Aorta (tissue), 5 donors: ENCODE measurements around the gene AP1S3. TPM values are rescaled to one million over a fixed set of nuclear protein-coding genes. Genes with fewer than 3 reads are reported as not detected.

Experiments used
- ATAC-seq: fragments of 200-7000 bp; cut with Tn5 transposase; one replicate; pipeline ENCODE4 v1.9.1; 2022; ENCODE audit warnings: moderate library complexity; ENCODE audit not compliant: low FRiP score
- DNase-seq, 2 donors: peaks; one replicate each; pipeline ENCODE4 v3.0.0-alpha.2; 2020
- H3K27ac ChIP-seq, 2 donors: one replicate each; pipeline ENCODE4 v1.5.1; 2013; ENCODE audit warnings: low read length in 2 of 2, mild to moderate bottlenecking in 2 of 2, moderate library complexity in 2 of 2, control low read depth in 1 of 2, inconsistent platforms in 1 of 2, low read depth in 1 of 2
- H3K27me3 ChIP-seq, 2 donors: one replicate each; pipeline ENCODE4 v1.6.1; 2013; ENCODE audit warnings: control low read depth in 1 of 2, low read length in 1 of 2, mild to moderate bottlenecking in 1 of 2, moderate library complexity in 1 of 2; ENCODE audit not compliant: insufficient read depth in 2 of 2, control insufficient read depth in 1 of 2
- H3K36me3 ChIP-seq, 2 donors: one replicate each; pipeline ENCODE4 v1.6.1; 2013; ENCODE audit warnings: control low read depth in 1 of 2, low read length in 1 of 2, mild to moderate bottlenecking in 1 of 2; ENCODE audit not compliant: insufficient read depth in 2 of 2, control insufficient read depth in 1 of 2
- H3K4me1 ChIP-seq, 2 donors: one replicate each; pipeline ENCODE4 v1.6.1; 2013; ENCODE audit warnings: low read length in 2 of 2, control low read depth in 1 of 2, mild to moderate bottlenecking in 1 of 2, moderate library complexity in 1 of 2; ENCODE audit not compliant: insufficient read depth in 2 of 2, control insufficient read depth in 1 of 2
- H3K4me3 ChIP-seq, 2 donors: one replicate each; pipeline ENCODE4 v1.5.1; 2013; ENCODE audit warnings: low read length in 2 of 2, control low read depth in 1 of 2, mild to moderate bottlenecking in 1 of 2
- H3K9me3 ChIP-seq: one replicate; pipeline ENCODE4 v1.6.1; 2013; ENCODE audit warnings: mild to moderate bottlenecking, low read length; ENCODE audit not compliant: control insufficient read depth
- WGBS, 2 donors: extraction: QIAGEN DNeasy Blood & Tissue Kit; methylation state at CpG; one replicate each; pipeline ENCODE4 v1.1.7; 2013; 5-methylcytosine and 5-hydroxymethylcytosine counted together
- intact Hi-C, 2 donors: fragments of 100-400 bp; cut with DNase I; formaldehyde crosslinking; loops; one replicate each; pipeline versions ENCODE4 v1.14.2 to v1.15.0; 2022
- polyA plus RNA-seq, 2 donors: library from polyadenylated mRNA; stranded (reverse); fragments of 200-250 nt; gene quantifications; one replicate each; pipeline ENCODE4 v1.2.3, GENCODE V29; 2013
- total RNA-seq, 2 donors: library from RNA; stranded (reverse); fragmentation: NEBNext Ultra II Directional; extraction: Animal tissue kit (Norgen Biotek cat#: 25700); gene quantifications; one replicate each; pipeline ENCODE4 v1.2.1, GENCODE V29; 2021
- donor health status: healthy with polysubstance abuse.
- donor health status: Bipolar disorder and iron deficiency.
- donor health status: DM: no; HTN: no; CAD: no.
- donor health status: DM: no; HTN: no; CAD: no.
- donor health status: DM: yes; HTN: yes; CAD: no.

Gene AP1S3
- total and polyA plus RNA-seq, 4 donors = 0.26 to 2.0 (median 0.70) TPM

GRCh38 chr2:223735035-223735640 is 102.2 kb downstream of the AP1S3 start:
- intact Hi-C loops = no loop called here
- no peak for ATAC-seq
- WGBS, 2 donors = 16 to 25% methylated on average over 5 of the region's 5 CpGs

GRCh38 chr2:223734346-223734745 is 103.0 kb downstream of the AP1S3 start:
- H3K27ac ChIP-seq = no peak overlapping the region
- no peak overlapping the region for H3K4me3 ChIP-seq
- 98 to 99% methylated on average over 2 of the region's 2 CpGs for WGBS, 2 donors
- no peaks in the 10 kb centered on the region for H3K36me3 ChIP-seq
- no peaks in the 10 kb centered on the region for H3K27me3 ChIP-seq
- ATAC-seq (no peak), DNase-seq (no peak)
- intact Hi-C loops = no loop called here
- no peaks in the 10 kb centered on the region for H3K9me3 ChIP-seq
- peaks cover 0 to 14% of the 10 kb centered on the region in 2 donors for H3K4me1 ChIP-seq

More at GRCh38 chr2:223735035-223735640, 102.2 kb downstream of the AP1S3 start:
- no peaks in the 10 kb centered on the region for H3K36me3 ChIP-seq
- H3K4me3 ChIP-seq = no peak overlapping the region
- no peak for DNase-seq
- H3K9me3 ChIP-seq = no peaks in the 10 kb centered on the region
- H3K4me1 ChIP-seq = peaks cover 0 to 14% of the 10 kb centered on the region in 2 donors
- no peak overlapping the region for H3K27ac ChIP-seq
- H3K27me3 ChIP-seq = no peaks in the 10 kb centered on the region

GRCh38 chr2:223732346-223732745 is 105.0 kb downstream of the AP1S3 start:
- no peak overlapping the region for H3K27ac ChIP-seq
- peaks cover 0 to 12% of the 10 kb centered on the region in 2 donors for H3K4me1 ChIP-seq
- H3K27me3 ChIP-seq = no peaks in the 10 kb centered on the region
- H3K36me3 ChIP-seq = no peaks in the 10 kb centered on the region
- no peak for DNase-seq
- no peak overlapping the region for H3K4me3 ChIP-seq
- ATAC-seq = no peak
- 91 to 93% methylated on average over 3 of the region's 3 CpGs for WGBS, 2 donors
- no peaks in the 10 kb centered on the region for H3K9me3 ChIP-seq
- intact Hi-C loops = no loop called here

GRCh38 chr2:223731503-223731902 is 105.9 kb downstream of the AP1S3 start:
- 9 to 13% methylated on average over 2 of the region's 2 CpGs for WGBS, 2 donors
- H3K36me3 ChIP-seq = no peaks in the 10 kb centered on the region
- intact Hi-C loops = no loop called here
- peak overlapping the region in 1 of 2 donors; percentile 22 for H3K27ac ChIP-seq
- no peaks in the 10 kb centered on the region for H3K9me3 ChIP-seq
- DNase-seq (no peak), ATAC-seq (no peak)
- no peaks in the 10 kb centered on the region for H3K27me3 ChIP-seq
- no peak overlapping the region for H3K4me3 ChIP-seq
- peaks cover 0 to 11% of the 10 kb centered on the region in 2 donors for H3K4me1 ChIP-seq

GRCh38 chr2:223729781-223730180 is 107.6 kb downstream of the AP1S3 start:
- Histone ChIP-seq H3K4me1 (peaks cover 2 to 4% of the 10 kb centered on the region in 2 donors), H3K27ac (no peak overlapping the region), H3K36me3 (no peaks in the 10 kb centered on the region), H3K27me3 (no peaks in the 10 kb centered on the region), H3K9me3 (no peaks in the 10 kb centered on the region), H3K4me3 (no peak overlapping the region)
- ATAC-seq (no peak), DNase-seq (no peak)
- intact Hi-C loops = no loop called here
- WGBS, 2 donors = 91 to 98% methylated on average over 2 of the region's 2 CpGs

GRCh38 chr2:223727562-223727961 is 109.8 kb downstream of the AP1S3 start:
- Histone ChIP-seq H3K27me3 (no peaks in the 10 kb centered on the region), H3K36me3 (no peaks in the 10 kb centered on the region), H3K4me3 (no peak overlapping the region), H3K27ac (peak overlapping the region in 1 of 2 donors; percentile 28), H3K9me3 (no peaks in the 10 kb centered on the region), H3K4me1 (peaks cover 2 to 4% of the 10 kb centered on the region in 2 donors)
- intact Hi-C loops = no loop called here
- no peak for DNase-seq
- ATAC-seq = no peak
- 43 to 54% methylated on average over 7 of the region's 7 CpGs for WGBS, 2 donors

- no peak for DNase-seq
- no peak overlapping the region for H3K4me3 ChIP-seq
- WGBS, 2 donors = 87 to 92% methylated on average over 8 of the region's 8 CpGs
- intact Hi-C loops = loop anchor here in 1 of 2 donors (1.0 kb wide), 1 partner anchor 35 kb away; no protein-coding TSS in a partner anchor
- no peaks in the 10 kb centered on the region for H3K27me3 ChIP-seq
- peak overlapping the region; percentile 28 to 37 for H3K27ac ChIP-seq
- H3K4me1 ChIP-seq = peaks cover 2% of the 10 kb centered on the region in 2 donors
- H3K9me3 ChIP-seq = no peaks in the 10 kb centered on the region
- no peak for ATAC-seq
- H3K36me3 ChIP-seq = no peaks in the 10 kb centered on the region
Measured at GRCh38 chr2:223725986-223726970, 111.1 kb downstream of the AP1S3 start.

GRCh38 chr2:223725494-223725893 is 111.9 kb downstream of the AP1S3 start:
- intact Hi-C loops = loop anchor here in 1 of 2 donors (1.0 kb wide), 1 partner anchor 36 kb away; no protein-coding TSS in a partner anchor
- no peaks in the 10 kb centered on the region for H3K9me3 ChIP-seq
- WGBS, 2 donors = 0 to 5% methylated on average over 5 of the region's 5 CpGs
- peaks cover 0 to 2% of the 10 kb centered on the region in 2 donors for H3K4me1 ChIP-seq
- DNase-seq (peak; percentile 91 to 95), ATAC-seq (peak; percentile 89)
- H3K36me3 ChIP-seq = no peaks in the 10 kb centered on the region
- H3K27me3 ChIP-seq = no peaks in the 10 kb centered on the region
- no peak overlapping the region for H3K4me3 ChIP-seq
- peak overlapping the region; percentile 57 to 67 for H3K27ac ChIP-seq
